GM12878 (cell line): ENCODE measurements around the gene LGMN. TPM values are rescaled to one million over a fixed set of nuclear protein-coding genes. Genes with fewer than 3 reads are reported as not detected.

ENCODE experiments used
- ATAC-seq: fragments of 200-7000 bp; cut with Tn5 transposase; 3 replicates; pipeline ENCODE4 v1.9.1; 2020; ENCODE audit warnings: mild to moderate bottlenecking, moderate library complexity
- BruUV-seq: library from RNA; stranded (reverse); fragments of 400-500 nt; replicated peaks from 2 replicates; lab custom pipeline; 2021; lab: Mats Ljungman, UMichigan
- CTCF ChIA-PET: fragments of 300-600 bp; sonication (Branson Sonifier 250); formaldehyde crosslinking; extraction: SDS; loops from one replicate; lab custom pipeline; 2021; ENCODE audit warnings: inconsistent platforms; lab: Yijun Ruan, JAX
- POLR2A ChIA-PET: fragments of 350-600 bp; formaldehyde crosslinking; extraction: SDS; loops from one replicate; lab custom pipeline; 2021; ENCODE audit warnings: inconsistent platforms; lab: Charles Lee
- RAD21 ChIA-PET: fragments of 300-600 bp; sonication (Branson Sonifier 250); formaldehyde crosslinking; loops from one replicate; lab custom pipeline; 2023; ENCODE audit warnings: antibody characterized with exemption; ENCODE audit not compliant: unreplicated experiment; lab: Charles Lee
- SMC1A ChIA-PET: fragments of 300-600 bp; sonication (Branson Sonifier 250); formaldehyde crosslinking; loops from one replicate; lab custom pipeline; 2023; ENCODE audit not compliant: unreplicated experiment, uncharacterized antibody; lab: Charles Lee
- DNase-seq: peaks from one replicate; pipeline ENCODE4 v3.0.0-alpha.2; 2011; ENCODE audit warnings: low read depth, low spot score
- FAIRE-seq: peaks from 3 replicates; lab custom pipeline; 2011; peaks lifted over from hg19 to GRCh38; lab: Jason Lieb, UNC
- H2AFZ ChIP-seq: 2 replicates; pipeline ENCODE4 v1.6.0; 2011; ENCODE audit warnings: low read depth, low read length, control low read depth; ENCODE audit not compliant: control insufficient read depth
- H3K27ac ChIP-seq: 2 replicates; pipeline ENCODE4 v1.5.1; 2011; ENCODE audit warnings: control low read depth; ENCODE audit not compliant: control insufficient read depth, insufficient read depth
- H3K27me3 ChIP-seq, 2 experiments: replicated peaks in 1 of 2; 2 replicates each; pipeline versions ENCODE4 v1.6.0 to v1.6.1; 2011; ENCODE audit warnings: low read length in 1 of 2; ENCODE audit not compliant: control insufficient read depth in 2 of 2, insufficient read depth in 2 of 2
- H3K36me3 ChIP-seq, 2 experiments: 2 replicates each; pipeline ENCODE4 v1.5.1; 2011; ENCODE audit warnings: low read length in 1 of 2; ENCODE audit not compliant: control insufficient read depth in 2 of 2, insufficient read depth in 2 of 2
- H3K4me1 ChIP-seq: 2 replicates; pipeline ENCODE4 v1.6.1; 2011; ENCODE audit warnings: mild to moderate bottlenecking, low read length, moderate library complexity, mixed read lengths; ENCODE audit not compliant: control insufficient read depth, insufficient read depth
- H3K4me2 ChIP-seq: 2 replicates; pipeline ENCODE4 v1.6.0; 2011; ENCODE audit warnings: control low read depth; ENCODE audit not compliant: control insufficient read depth, insufficient read depth
- H3K4me3 ChIP-seq: fragments of 200-600 bp; sonication (generic); 2 replicates; pipeline ENCODE4 v1.5.1; 2016
- H3K79me2 ChIP-seq: 2 replicates; pipeline ENCODE4 v1.6.0; 2011; ENCODE audit warnings: low read length; ENCODE audit not compliant: control insufficient read depth, insufficient read depth
- H3K9ac ChIP-seq: 2 replicates; pipeline ENCODE4 v1.8.0; 2011; ENCODE audit warnings: low read length, control low read depth, mixed read lengths; ENCODE audit not compliant: control insufficient read depth, insufficient read depth
- H3K9me3 ChIP-seq: replicated peaks from 3 replicates; pipeline ENCODE4 v1.5.1; 2011; ENCODE audit warnings: mild to moderate bottlenecking, low read length; ENCODE audit not compliant: control insufficient read depth, insufficient read depth
- H4K20me1 ChIP-seq: 2 replicates; pipeline ENCODE4 v1.6.0; 2011; ENCODE audit not compliant: control insufficient read depth, insufficient read depth
- CTCF ChIP-seq, 3 experiments: IDR thresholded peaks in 2 of 3; conservative IDR thresholded peaks in 1 of 3; 2 replicates each; pipeline ENCODE4 v1.5.1; 2011; ENCODE audit warnings: low read depth in 3 of 3, low read length in 3 of 3, mild to moderate bottlenecking in 3 of 3, control low read depth in 2 of 3, moderate library complexity in 2 of 3, inconsistent platforms in 1 of 3, mixed read lengths in 1 of 3; ENCODE audit not compliant: control insufficient read depth in 2 of 3, insufficient read depth in 1 of 3; ENCODE audit errors: extremely low read depth in 1 of 3
- HCFC1 ChIP-seq: fragments of 150-350 bp; IDR thresholded peaks from 2 replicates; pipeline ENCODE4 v1.6.1; 2014; ENCODE audit warnings: low read length
- KDM1A ChIP-seq: fragments of 200-600 bp; sonication (generic); IDR thresholded peaks from 2 replicates; pipeline ENCODE4 v1.6.1; 2016; ENCODE audit warnings: borderline replicate concordance
- NR2F1 ChIP-seq: fragments of 450-650 bp; conservative IDR thresholded peaks from 2 replicates; pipeline ENCODE4 v1.6.1; 2017; ENCODE audit warnings: mild to moderate bottlenecking
- PAX8 ChIP-seq: fragments of 450-650 bp; IDR thresholded peaks from 2 replicates; pipeline ENCODE4 v1.6.1; 2017; ENCODE audit warnings: mild to moderate bottlenecking, moderate library complexity
- PML ChIP-seq: IDR thresholded peaks from 2 replicates; pipeline ENCODE4 v1.6.1; 2012; ENCODE audit warnings: low read length, inconsistent platforms
- RAD21 ChIP-seq: IDR thresholded peaks from 2 replicates; pipeline ENCODE4 v1.6.1; 2011; ENCODE audit warnings: mild to moderate bottlenecking, low read depth, low read length, moderate library complexity; ENCODE audit not compliant: insufficient read depth
- USF2 ChIP-seq: IDR thresholded peaks from 2 replicates; pipeline ENCODE4 v1.6.1; 2011; ENCODE audit warnings: low read depth, low read length, improper control_type of control experiment, borderline replicate concordance
- ZBTB11 ChIP-seq: fragments of 450-650 bp; formaldehyde crosslinking; IDR thresholded peaks from 2 replicates; pipeline ENCODE4 v1.5.0; 2022; ENCODE audit warnings: mild to moderate bottlenecking, missing genetic modification characterization
- WGBS: methylation state at CpG from one replicate; pipeline ENCODE4 v1.1.6; 2016; ENCODE audit warnings: low lambda C conversion rate; ENCODE audit not compliant: insufficient replicate concordance, insufficient coverage; ENCODE audit errors: missing lambda C conversion rate; 5-methylcytosine and 5-hydroxymethylcytosine counted together
- in situ Hi-C: fragments of 300-500 bp; cut with MboI; formaldehyde crosslinking; loops from 9 replicates; pipeline ENCODE4 v1.14.3; 2018; ENCODE audit warnings: mixed read lengths
- intact Hi-C: fragments of 100-400 bp; cut with micrococcal nuclease; formaldehyde crosslinking; loops from one replicate; pipeline ENCODE4 v1.14.2; 2022; ENCODE audit not compliant: unreplicated experiment
- polyA plus RNA-seq, 11 experiments: library from polyadenylated mRNA; depleted of rRNA in 4 of 11; unstranded in 6 of 11; stranded (reverse) in 5 of 11; fragments of >200 nt; fragmentation: Nextera tagmentation in 4 of 11; fragmentation: Illumina TruSeq in 1 of 11; extraction: Ambion mirVana in 4 of 11; extraction: Trizol in 1 of 11; gene quantifications; 1 replicate in 1 of 11; 2 replicates in 10 of 11; pipeline versions ENCODE4 v1.2.1 to v1.2.3, GENCODE V29; 2011 to 2016; ENCODE audit warnings: inconsistent platforms in 2 of 11, missing spikeins in 2 of 11, low read depth in 1 of 11
- total RNA-seq, 4 experiments: library from RNA; depleted of rRNA in 3 of 4; stranded (reverse); fragments of >200 nt in 3 of 4; fragmentation: Illumina TruSeq in 1 of 4; extraction: Trizol in 1 of 4; gene quantifications; 2 replicates each; pipeline versions ENCODE4 v1.2.1 to v1.2.3, GENCODE V29; 2013 to 2021

LGMN gene
- total and polyA plus RNA-seq, 10 of the 15 experiments (the other 5 are each of a cell fraction or from before 2014, with no cell fraction given): 0.71 to 192 (median 3.9) TPM

- TF ChIP-seq ZBTB11 (CRISPR knock-in tag) (no peak), HCFC1 (no peak), KDM1A (no peak), PAX8 (no peak)
Observed at GRCh38 chr14:92670643-92671366, 77.6 kb downstream of the LGMN start (continued).

GRCh38 chr14:92670160-92670559, 78.3 kb downstream of the LGMN start:
- ChIA-PET CTCF (interaction anchor here (0.7 to 1.2 kb wide), 6 partner anchors 10 to 87 kb away, joined by 3 to 4 read pairs (median 3); no protein-coding TSS in a partner anchor), POLR2A (interaction anchor here (0.6 to 1.3 kb wide), 9 partner anchors 11 to 412 kb away, joined by 3 to 6 read pairs (median 3); no protein-coding TSS in a partner anchor), RAD21 (interaction anchor here (1.1 to 1.7 kb wide), 6 partner anchors 10 to 211 kb away, joined by 3 to 6 read pairs (median 4); no protein-coding TSS in a partner anchor), SMC1A (interaction anchor here (0.6 to 2.0 kb wide), 7 partner anchors 12 to 394 kb away, joined by 3 to 7 read pairs (median 4); no protein-coding TSS in a partner anchor)
- peak overlapping the region; percentile 17 for H3K4me2 ChIP-seq
- WGBS: 49% methylated on average over 4 of the region's 4 CpGs
- H4K20me1 ChIP-seq: no peaks in the 10 kb centered on the region
- DNase-seq (no peak), ATAC-seq (no peak), FAIRE-seq (no peak)
- H3K79me2 ChIP-seq: no peaks in the 10 kb centered on the region
- TF ChIP-seq NR2F1 (no peak), USF2 (no peak), CTCF (IDR thresholded peaks at IDR 0.05 in 2 of 3, conservative IDR thresholded peaks at IDR 0.05 in 1 of 3; ENCODE audit: control insufficient read depth in 2 of 3, extremely low read depth in 1 of 3, insufficient read depth in 1 of 3, low read depth in 3 of 3, low read length in 3 of 3) (peak in 2 of 3 experiments; percentile 3 to 33; a peak in 2 of 6 replicates), PML (no peak), RAD21 (peak; percentile 30; the same call in 1 of the 2 replicates)
- peaks cover 30% of the 10 kb centered on the region for H3K4me1 ChIP-seq
- no peaks in the 10 kb centered on the region for H3K27me3 ChIP-seq
- no TSS peak for BruUV-seq
- in situ Hi-C loops: no loop called here
- H3K36me3 ChIP-seq: peaks cover 0 to 4% of the 10 kb centered on the region in 2 experiments; a peak in 2 of 4 replicates
- no peak overlapping the region for H3K4me3 ChIP-seq
- no peak overlapping the region for H3K9ac ChIP-seq
- intact Hi-C loops: no loop called here
- H2AFZ ChIP-seq: no peak overlapping the region
- H3K9me3 ChIP-seq: no peaks in the 10 kb centered on the region
- H3K27ac ChIP-seq: peak overlapping the region; percentile 7; the same call in 1 of the 2 replicates
